Activated naive CD8-positive, alpha-beta T cell treated with anti-CD3 and anti-CD28 coated beads, Interleukin-2, amount 10 ng/mL, durations not matched to agents 7 days and 5 days (primary cell): ENCODE results near the gene GPR22. TPM values are rescaled to one million over a fixed set of nuclear protein-coding genes. Genes with fewer than 3 reads are reported as not detected.

Source experiments
- ATAC-seq: fragments of 150-1000 bp; cut with Tn5 transposase; one replicate; pipeline ENCODE4 v1.10.0; 2021; ENCODE audit warnings: low read depth, moderate library complexity
- POLR2A ChIA-PET: fragments of 350-600 bp; sonication (Branson Sonifier 250); formaldehyde crosslinking; loops from one replicate; lab custom pipeline; 2021; ENCODE audit warnings: antibody characterized with exemption; lab: Charles Lee
- DNase-seq: peaks from one replicate; pipeline ENCODE4 v3.0.0; 2021
- H3K27ac Mint-ChIP-seq: one replicate; pipeline ENCODE4 v1.8.0; 2022; ENCODE audit warnings: mild to moderate bottlenecking, mixed read lengths
- H3K27me3 Mint-ChIP-seq: one replicate; pipeline ENCODE4 v1.8.0; 2022; ENCODE audit warnings: mild to moderate bottlenecking, moderate library complexity, mixed read lengths
- H3K36me3 Mint-ChIP-seq: one replicate; pipeline ENCODE4 v1.8.0; 2021; ENCODE audit warnings: mild to moderate bottlenecking, mixed read lengths
- H3K4me1 Mint-ChIP-seq: one replicate; pipeline ENCODE4 v1.8.0; 2021; ENCODE audit warnings: mixed read lengths
- H3K4me3 Mint-ChIP-seq: one replicate; pipeline ENCODE4 v1.8.0; 2022; ENCODE audit warnings: mild to moderate bottlenecking, moderate library complexity, mixed read lengths
- H3K9me3 Mint-ChIP-seq: one replicate; pipeline ENCODE4 v1.8.0; 2021; ENCODE audit warnings: mixed read lengths
- total RNA-seq, 2 experiments: library from RNA; stranded (reverse); gene quantifications; one replicate each; pipeline ENCODE4 v1.2.3, GENCODE V29; 2021

Gene GPR22, protein sequence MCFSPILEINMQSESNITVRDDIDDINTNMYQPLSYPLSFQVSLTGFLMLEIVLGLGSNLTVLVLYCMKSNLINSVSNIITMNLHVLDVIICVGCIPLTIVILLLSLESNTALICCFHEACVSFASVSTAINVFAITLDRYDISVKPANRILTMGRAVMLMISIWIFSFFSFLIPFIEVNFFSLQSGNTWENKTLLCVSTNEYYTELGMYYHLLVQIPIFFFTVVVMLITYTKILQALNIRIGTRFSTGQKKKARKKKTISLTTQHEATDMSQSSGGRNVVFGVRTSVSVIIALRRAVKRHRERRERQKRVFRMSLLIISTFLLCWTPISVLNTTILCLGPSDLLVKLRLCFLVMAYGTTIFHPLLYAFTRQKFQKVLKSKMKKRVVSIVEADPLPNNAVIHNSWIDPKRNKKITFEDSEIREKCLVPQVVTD
- total RNA-seq, result not detected

DNA sequence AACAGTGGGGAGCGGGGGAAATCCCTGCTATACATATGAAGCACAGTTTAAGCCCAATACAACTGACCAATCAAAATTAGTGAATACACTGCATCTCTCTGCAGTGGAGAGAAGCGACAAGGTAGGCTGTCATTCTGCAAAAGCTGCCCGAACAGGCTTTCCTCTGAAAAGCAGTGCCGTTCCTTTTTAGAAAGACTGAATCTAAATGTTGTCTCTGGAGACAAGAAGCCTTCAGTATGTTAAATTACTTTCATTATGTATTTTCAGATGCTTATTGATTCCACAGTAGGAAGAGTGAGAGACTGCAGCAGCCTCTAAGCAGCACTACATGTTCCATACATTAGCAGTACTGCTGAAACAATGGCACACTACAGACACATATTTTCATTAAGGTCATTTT lies at the start of gene GPR22:
GPR22 (plus strand) TSS at position 129 of the 400 bp plus-strand sequence. CDS start 4,004 bp downstream, outside the sequence.
- Mint-ChIP-seq H3K4me1 (no peaks in the 10 kb centered on the region), H3K27me3 (no peaks in the 10 kb centered on the region), H3K36me3 (no peaks in the 10 kb centered on the region), H3K4me3 (no peak within 1 kb of the TSS), H3K9me3 (no peaks in the 10 kb centered on the region), H3K27ac (no peak within 1 kb of the TSS)
- POLR2A ChIA-PET, result no interaction called here
- ATAC-seq (no peak), DNase-seq (no peak)

DNA sequence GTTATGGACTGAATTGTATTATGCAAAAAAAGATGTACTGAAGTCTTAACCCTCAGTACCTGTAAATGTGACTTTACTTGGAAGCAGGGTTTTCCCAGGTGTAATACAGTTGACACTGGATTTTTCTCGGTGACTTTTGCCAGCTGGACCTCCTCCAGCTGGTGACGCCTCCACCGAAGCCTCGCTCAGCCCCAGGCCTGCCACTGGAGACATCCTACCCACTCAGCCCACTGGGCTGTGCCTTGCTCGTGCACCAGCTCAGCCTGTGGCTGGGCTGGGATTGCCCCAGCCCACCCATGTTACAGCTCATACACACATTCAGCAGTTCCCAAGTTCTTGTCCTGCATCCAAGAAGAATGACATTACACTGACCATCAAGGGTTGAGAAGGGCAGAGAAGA lies 42.4 kb upstream of the GPR22 start:
- peaks cover 5% of the 10 kb centered on the region for H3K4me1 Mint-ChIP-seq
- H3K36me3 Mint-ChIP-seq, result peaks cover 14% of the 10 kb centered on the region
- DNase-seq (no peak), ATAC-seq (no peak)
- no peak overlapping the region for H3K4me3 Mint-ChIP-seq
- no peaks in the 10 kb centered on the region for H3K27me3 Mint-ChIP-seq
- POLR2A ChIA-PET, result no interaction called here
- H3K27ac Mint-ChIP-seq, result no peak overlapping the region
- H3K9me3 Mint-ChIP-seq, result peaks cover 13% of the 10 kb centered on the region

DNA sequence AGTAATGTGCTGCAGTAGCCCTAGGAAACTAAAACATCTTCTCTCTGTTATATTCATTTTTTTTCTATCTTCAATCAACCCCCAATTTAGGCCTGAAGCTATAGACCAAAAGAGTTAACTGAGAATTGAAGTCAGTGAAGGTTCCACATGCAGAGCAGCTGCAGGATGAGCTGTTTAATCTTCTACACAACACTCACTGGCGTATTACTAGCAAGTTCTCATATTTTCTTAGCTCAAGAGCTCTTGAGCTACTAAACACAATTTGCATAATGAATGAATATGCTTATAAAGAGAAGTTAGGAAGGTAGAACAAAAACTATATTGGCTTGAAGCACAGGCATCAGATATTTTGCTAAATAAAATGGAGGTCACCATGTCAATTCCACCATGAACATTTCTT lies 41.2 kb upstream of the GPR22 start:
- peaks cover 15% of the 10 kb centered on the region for H3K9me3 Mint-ChIP-seq
- H3K36me3 Mint-ChIP-seq, result peaks cover 17% of the 10 kb centered on the region
- H3K4me1 Mint-ChIP-seq, result peaks cover 5% of the 10 kb centered on the region
- ATAC-seq (no peak), DNase-seq (no peak)
- H3K27ac Mint-ChIP-seq, result no peak overlapping the region
- H3K4me3 Mint-ChIP-seq, result no peak overlapping the region
- POLR2A ChIA-PET, result no interaction called here
- no peaks in the 10 kb centered on the region for H3K27me3 Mint-ChIP-seq

DNA sequence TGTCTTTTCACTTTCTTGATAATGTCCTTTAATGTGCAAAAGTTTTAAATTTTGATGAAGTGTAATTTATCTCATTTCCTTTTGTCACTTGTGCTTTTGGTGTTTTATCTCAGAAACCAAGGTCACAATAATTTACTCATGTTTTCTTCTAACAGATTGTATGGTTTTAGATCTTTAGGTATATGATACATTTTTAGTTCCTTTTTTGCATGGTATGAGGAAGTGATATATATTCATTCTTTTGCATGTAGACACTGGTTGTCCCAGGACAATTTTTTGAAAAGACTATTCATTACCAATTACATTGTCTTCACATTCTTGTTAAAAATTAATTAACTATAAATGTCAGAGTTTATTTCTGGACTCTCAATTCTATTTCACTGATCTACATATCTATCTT lies 39.8 kb upstream of the GPR22 start:
- Mint-ChIP-seq H3K4me1 (peaks cover 5% of the 10 kb centered on the region), H3K27me3 (no peaks in the 10 kb centered on the region), H3K36me3 (peaks cover 19% of the 10 kb centered on the region), H3K27ac (no peak overlapping the region), H3K9me3 (peaks cover 15% of the 10 kb centered on the region), H3K4me3 (no peak overlapping the region)
- POLR2A ChIA-PET, result no interaction called here
- DNase-seq (no peak), ATAC-seq (no peak)

DNA sequence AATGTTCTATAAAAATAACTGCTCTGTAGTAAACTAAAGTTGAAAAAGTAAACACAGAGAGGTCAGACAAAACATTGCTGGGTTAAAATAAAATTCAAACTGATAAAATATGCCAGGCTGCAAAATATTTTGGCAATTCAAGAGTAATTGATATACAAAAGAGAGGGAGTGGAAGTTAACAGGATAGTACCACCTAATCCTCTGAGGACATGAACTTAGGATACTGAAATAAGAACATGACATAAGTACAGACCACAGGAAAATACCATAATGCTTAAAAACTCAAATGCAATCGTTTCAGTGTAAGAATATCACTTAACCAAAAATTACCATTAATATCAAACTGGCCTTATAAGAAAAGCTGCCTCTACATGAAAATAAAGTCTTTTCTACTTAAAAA lies 37.6 kb upstream of the GPR22 start:
- no peaks in the 10 kb centered on the region for H3K27me3 Mint-ChIP-seq
- DNase-seq (no peak), ATAC-seq (no peak)
- no peak overlapping the region for H3K4me3 Mint-ChIP-seq
- peaks cover 5% of the 10 kb centered on the region for H3K4me1 Mint-ChIP-seq
- peaks cover 15% of the 10 kb centered on the region for H3K9me3 Mint-ChIP-seq
- peaks cover 25% of the 10 kb centered on the region for H3K36me3 Mint-ChIP-seq
- no peak overlapping the region for H3K27ac Mint-ChIP-seq
- POLR2A ChIA-PET, result no interaction called here

DNA sequence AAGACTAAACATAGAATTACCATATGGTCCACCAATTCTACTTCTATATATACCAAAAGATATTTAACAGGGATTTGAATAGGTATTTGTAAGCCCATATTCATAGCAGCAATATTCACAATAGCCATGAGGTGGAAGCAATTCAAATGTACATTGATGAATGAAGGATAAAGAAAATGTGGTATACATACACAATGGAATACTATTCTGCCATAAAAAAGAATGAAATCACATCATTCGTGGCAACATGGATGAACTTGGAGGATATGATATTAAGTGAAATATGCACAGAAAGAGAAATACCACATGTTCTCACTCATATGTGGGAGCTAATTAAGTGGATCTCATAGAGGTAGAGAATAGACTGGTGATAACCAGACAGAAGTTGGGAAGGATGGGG lies 34.1 kb upstream of the GPR22 start:
- no peak overlapping the region for H3K27ac Mint-ChIP-seq
- peaks cover 8% of the 10 kb centered on the region for H3K9me3 Mint-ChIP-seq
- POLR2A ChIA-PET, result no interaction called here
- H3K36me3 Mint-ChIP-seq, result peaks cover 15% of the 10 kb centered on the region
- DNase-seq (no peak), ATAC-seq (no peak)
- H3K4me1 Mint-ChIP-seq, result peaks cover 8% of the 10 kb centered on the region
- no peak overlapping the region for H3K4me3 Mint-ChIP-seq
- H3K27me3 Mint-ChIP-seq, result no peaks in the 10 kb centered on the region

DNA sequence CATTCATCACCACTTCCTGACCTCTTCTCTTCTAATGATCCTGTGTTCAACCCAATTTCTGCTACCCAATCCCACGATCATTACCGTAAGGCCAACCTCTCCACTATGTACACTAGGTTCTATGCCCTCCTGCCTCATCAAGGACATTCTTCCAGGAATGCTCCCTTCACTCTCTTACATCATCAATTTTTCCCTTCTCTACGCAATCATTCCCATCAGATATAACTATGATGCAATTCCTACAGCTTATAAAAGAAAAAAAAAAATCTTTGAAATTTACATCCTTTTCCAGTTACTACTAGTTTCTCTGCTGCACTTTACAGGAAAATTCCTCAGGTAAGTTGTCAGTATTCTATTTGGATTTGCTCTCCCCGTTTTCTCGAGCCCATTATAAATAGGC lies 30.8 kb upstream of the GPR22 start:
- no peak for DNase-seq
- Mint-ChIP-seq H3K4me3 (no peak overlapping the region), H3K27me3 (no peaks in the 10 kb centered on the region), H3K9me3 (peaks cover 2% of the 10 kb centered on the region), H3K27ac (no peak overlapping the region), H3K4me1 (peaks cover 3% of the 10 kb centered on the region), H3K36me3 (peaks cover 15% of the 10 kb centered on the region)
- POLR2A ChIA-PET, result no interaction called here
- no peak for ATAC-seq

DNA sequence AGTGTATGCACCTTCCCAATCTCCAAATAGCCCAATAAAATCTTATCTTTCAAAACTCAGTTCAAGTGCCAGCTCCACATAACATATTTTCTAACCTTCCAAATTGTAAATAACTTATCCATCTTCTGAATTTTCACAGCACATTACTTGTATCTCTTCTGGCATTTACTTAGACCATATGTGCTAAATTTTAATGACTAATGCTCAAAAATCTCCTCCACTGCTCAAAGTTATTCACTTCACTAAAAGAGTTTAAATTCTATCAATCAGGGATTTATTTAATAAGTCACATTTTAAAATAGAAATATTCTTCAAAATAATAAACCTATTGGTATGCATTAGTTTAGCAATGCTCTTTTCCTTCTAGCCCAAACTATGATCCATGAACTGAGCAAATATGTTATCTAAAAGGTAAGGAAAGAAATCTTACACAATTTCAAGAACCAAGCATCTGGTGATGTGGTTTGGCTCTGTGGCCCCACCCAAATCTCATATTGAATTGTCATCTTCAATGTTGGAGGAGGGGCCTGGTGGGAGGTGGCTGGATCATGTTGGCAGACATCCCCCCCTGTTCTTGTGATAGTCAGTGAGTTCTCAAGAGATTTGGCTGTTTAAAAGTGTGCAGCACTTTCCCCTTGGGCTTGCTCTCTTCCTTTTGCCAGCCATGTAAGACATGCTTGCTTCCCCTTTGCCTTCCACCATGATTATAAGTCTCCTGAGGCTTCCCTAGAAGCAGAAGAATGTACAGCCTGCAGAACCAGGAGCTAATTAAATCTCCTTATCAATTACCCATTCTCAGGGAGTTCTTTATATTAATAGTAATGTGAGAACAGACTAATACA lies 28.1 kb upstream of the GPR22 start:
- H3K4me3 Mint-ChIP-seq, result no peak overlapping the region
- POLR2A ChIA-PET, result no interaction called here
- H3K27ac Mint-ChIP-seq, result no peak overlapping the region
- peaks cover 7% of the 10 kb centered on the region for H3K36me3 Mint-ChIP-seq
- ATAC-seq (no peak), DNase-seq (no peak)
- H3K27me3 Mint-ChIP-seq, result no peaks in the 10 kb centered on the region
- peaks cover 3% of the 10 kb centered on the region for H3K4me1 Mint-ChIP-seq
- H3K9me3 Mint-ChIP-seq, result peaks cover 2% of the 10 kb centered on the region

DNA sequence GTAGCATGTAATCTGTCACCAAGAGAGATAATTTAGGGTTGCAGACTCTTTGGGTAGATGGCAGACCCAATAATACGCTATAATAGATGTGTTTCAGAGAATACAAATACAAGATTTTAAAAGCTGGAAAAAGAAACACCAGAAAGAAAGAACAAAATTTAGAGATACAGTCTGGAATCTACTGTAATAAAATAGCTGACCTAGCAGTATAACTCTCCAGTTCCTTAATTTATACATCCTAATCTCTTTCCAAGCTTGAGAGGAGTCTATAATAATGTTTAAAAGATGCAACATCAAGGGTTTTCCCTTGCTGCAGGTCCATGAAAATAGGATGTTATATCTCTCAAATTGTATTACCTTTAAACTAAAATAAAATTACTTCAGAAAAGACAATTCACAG lies 27.2 kb upstream of the GPR22 start:
- ATAC-seq, result no peak
- peaks cover 7% of the 10 kb centered on the region for H3K36me3 Mint-ChIP-seq
- H3K9me3 Mint-ChIP-seq, result peaks cover 2% of the 10 kb centered on the region
- no peaks in the 10 kb centered on the region for H3K27me3 Mint-ChIP-seq
- no peak overlapping the region for H3K27ac Mint-ChIP-seq
- POLR2A ChIA-PET, result no interaction called here
- H3K4me1 Mint-ChIP-seq, result peaks cover 3% of the 10 kb centered on the region
- H3K4me3 Mint-ChIP-seq, result no peak overlapping the region
- DNase-seq, result no peak

DNA sequence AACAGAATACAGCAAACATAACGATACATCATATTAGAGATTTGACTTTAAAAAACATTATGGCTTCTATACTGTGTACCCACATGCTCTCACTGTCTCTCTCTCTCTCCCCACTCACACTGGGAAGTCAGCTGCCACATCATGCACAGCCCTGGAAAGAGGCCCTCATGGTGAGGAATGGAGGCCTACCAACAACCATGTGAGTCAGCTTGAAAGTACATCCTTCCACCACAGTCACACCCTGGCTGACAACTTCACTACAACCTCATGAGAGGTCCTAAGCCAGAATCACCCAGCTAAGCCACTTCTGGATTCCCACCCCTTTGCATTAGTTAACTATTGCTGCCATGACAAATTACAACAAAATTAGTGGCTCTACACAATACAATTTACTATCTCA lies 23.3 kb upstream of the GPR22 start:
- POLR2A ChIA-PET, result no interaction called here
- no peak overlapping the region for H3K4me3 Mint-ChIP-seq
- peaks cover 2% of the 10 kb centered on the region for H3K9me3 Mint-ChIP-seq
- ATAC-seq (no peak), DNase-seq (no peak)
- H3K27ac Mint-ChIP-seq, result no peak overlapping the region
- no peaks in the 10 kb centered on the region for H3K27me3 Mint-ChIP-seq
- H3K4me1 Mint-ChIP-seq, result no peaks in the 10 kb centered on the region
- peaks cover 22% of the 10 kb centered on the region for H3K36me3 Mint-ChIP-seq

DNA sequence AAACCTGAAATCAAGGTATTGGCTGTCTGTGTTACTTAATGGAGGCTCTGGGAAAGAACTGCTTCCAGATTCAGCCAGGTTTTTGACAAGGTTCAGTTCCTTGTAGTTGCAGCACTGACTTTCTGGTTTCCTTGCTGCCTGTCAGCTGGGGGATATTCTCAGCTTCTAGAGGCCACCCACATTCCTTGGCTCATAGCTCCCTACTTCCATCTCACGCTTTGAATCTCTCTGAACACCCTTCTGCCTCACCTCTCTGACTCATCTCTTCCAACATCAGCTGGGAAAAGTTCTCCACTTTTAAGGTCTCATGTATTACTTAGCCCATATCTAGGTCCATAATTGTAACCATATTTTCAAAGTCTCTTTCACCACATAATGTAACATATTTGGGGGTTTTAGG lies 22.9 kb upstream of the GPR22 start:
- no peak for DNase-seq
- no peaks in the 10 kb centered on the region for H3K27me3 Mint-ChIP-seq
- ATAC-seq, result no peak
- no peak overlapping the region for H3K27ac Mint-ChIP-seq
- H3K9me3 Mint-ChIP-seq, result peaks cover 2% of the 10 kb centered on the region
- POLR2A ChIA-PET, result no interaction called here
- H3K4me1 Mint-ChIP-seq, result no peaks in the 10 kb centered on the region
- peaks cover 22% of the 10 kb centered on the region for H3K36me3 Mint-ChIP-seq
- H3K4me3 Mint-ChIP-seq, result no peak overlapping the region

DNA sequence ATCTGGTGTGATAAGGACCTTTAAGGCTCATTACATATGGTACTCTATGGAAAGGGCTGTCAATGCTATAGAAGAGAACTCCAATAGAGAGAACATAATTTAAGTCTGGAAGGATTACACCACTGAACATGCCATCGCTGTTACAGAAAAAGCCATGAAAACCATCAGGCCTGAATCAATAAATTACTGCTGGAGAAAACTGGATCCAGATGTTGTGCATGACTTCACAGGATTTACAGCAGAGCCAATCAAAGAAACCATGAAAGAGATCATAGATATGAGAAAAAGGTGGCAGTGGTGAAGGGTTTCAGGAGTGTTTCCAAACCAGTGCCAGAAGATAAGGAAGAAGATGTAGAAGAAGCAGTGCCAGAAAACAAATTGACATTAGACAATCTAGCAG lies 18.9 kb upstream of the GPR22 start:
- Mint-ChIP-seq H3K4me3 (no peak overlapping the region), H3K36me3 (peaks cover 24% of the 10 kb centered on the region), H3K27me3 (no peaks in the 10 kb centered on the region), H3K27ac (no peak overlapping the region), H3K4me1 (no peaks in the 10 kb centered on the region), H3K9me3 (no peaks in the 10 kb centered on the region)
- ATAC-seq (no peak), DNase-seq (no peak)
- POLR2A ChIA-PET, result no interaction called here

DNA sequence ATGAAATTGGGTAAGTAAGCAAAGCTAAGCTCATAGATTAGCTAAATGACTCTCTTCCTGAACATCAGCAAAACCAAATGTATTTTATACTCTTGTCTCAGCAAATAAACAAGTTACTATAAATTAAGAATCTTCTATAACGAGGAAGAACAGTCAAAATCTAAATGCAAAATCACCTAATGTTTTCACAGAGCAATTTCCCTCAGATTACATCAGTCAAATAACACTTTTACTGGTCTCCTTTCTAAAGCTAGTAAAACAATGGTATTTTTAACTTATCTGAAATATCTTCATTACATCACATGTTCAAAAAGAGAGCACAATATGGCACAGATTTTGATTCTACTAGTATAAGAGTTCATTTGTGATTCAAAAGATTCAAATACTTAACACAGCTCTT lies 16.5 kb upstream of the GPR22 start:
- Mint-ChIP-seq H3K4me3 (no peak overlapping the region), H3K27ac (no peak overlapping the region), H3K4me1 (no peaks in the 10 kb centered on the region), H3K27me3 (no peaks in the 10 kb centered on the region), H3K36me3 (peaks cover 28% of the 10 kb centered on the region), H3K9me3 (no peaks in the 10 kb centered on the region)
- DNase-seq, result no peak
- POLR2A ChIA-PET, result no interaction called here
- ATAC-seq, result no peak
